CD4-positive, alpha-beta T cell treated with Interleukin-4 for 1 hour (primary cell): Measurements from ENCODE around the gene TFG.

Source experiments
- DNase-seq, 2 donors: peaks; one replicate each; pipeline ENCODE4 v3.0.0-alpha.2; 2020 to 2022

TFG gene

DNA sequence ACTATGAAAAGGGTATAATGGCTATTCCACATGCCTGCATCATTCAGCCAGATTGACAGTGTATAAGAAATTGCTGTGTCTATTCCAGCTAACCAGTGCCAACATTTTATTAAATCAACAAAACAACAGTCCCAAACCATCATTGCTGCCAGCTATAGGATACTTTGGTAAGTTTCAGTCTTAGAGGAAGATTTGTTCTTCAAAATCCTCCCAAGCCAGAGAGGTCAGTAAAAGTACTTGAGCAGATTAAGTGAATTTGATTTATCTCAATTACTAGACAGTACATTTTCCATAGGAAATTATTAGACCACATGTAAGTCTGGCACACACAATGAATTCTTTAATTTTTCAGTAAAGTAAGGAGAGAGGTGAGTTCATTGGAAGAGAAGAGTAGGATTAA is 50.7 kb downstream of the TFG start:
- no peak for DNase-seq

DNA sequence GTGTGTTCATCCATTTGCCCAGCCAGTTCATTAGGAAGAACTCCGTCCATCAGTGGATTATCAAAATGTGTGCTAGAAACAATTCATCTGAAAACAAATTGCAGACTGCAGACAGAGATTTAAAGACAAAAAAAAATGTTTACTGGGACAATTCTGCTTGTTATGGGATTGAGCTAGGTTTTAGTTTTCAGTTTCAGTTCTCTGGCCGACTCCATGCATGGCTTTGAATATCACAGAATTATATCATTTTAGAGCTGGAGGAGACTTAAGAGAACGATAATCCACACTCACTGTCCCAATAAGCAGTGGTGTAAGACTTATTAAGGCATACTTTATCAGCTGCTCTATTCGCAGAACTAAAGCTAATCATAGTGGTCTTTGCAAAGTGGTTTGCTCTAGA is 51.1 kb downstream of the TFG start:
- DNase-seq, result no peak

DNA sequence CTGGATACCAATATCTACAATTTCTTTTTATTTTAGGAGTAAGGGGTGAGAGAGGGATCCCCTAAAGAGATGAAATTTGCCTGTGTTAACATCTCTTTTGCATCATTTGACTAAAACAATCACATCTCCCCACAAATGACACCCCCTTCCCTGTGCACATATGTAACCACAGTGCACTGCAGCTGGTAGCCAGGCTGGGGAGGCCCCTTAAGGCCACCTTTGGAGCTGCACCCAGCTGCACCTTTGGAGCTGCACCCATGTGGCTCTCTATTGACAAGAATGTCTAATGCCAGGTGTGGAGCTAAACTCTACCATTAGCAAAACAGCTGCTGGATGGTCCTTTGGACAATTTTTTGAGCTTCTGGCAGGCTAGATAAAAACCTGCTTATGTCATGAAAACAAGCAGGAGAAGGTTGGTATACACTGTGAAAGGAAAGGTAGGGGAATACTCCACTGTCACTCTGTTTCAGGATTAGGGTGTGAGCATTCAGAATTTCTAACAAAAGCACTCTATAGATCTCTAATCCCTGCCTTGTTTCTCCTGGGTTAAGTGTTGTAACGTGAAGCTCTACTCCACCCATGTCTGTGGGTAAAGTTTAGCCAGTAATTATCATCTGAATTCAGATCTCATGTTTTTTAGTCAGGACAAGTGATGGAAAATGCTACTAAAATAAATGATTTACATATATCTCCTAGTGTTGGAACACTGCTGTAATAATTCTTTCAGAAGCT is 52.1 kb downstream of the TFG start:
- DNase-seq, result no peak

DNA sequence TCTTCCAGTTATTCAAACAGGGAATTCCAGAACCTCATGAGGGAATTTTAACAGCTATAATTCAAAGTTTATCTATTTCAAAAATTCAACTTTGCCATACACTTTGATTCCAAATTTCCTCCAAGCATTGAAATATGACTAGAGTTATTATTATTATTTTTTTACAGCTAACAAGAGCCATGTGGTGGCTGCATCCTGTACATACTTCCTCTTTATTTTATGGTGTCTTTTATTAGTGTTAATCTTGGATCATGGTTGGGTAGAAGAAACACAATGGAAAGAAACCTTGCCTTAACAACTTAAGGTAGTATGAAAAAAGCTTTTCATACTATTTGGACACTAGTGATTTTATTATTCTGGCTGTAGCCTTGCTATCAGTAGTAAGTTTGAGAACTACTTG is 52.7 kb downstream of the TFG start:
- no peak for DNase-seq

DNA sequence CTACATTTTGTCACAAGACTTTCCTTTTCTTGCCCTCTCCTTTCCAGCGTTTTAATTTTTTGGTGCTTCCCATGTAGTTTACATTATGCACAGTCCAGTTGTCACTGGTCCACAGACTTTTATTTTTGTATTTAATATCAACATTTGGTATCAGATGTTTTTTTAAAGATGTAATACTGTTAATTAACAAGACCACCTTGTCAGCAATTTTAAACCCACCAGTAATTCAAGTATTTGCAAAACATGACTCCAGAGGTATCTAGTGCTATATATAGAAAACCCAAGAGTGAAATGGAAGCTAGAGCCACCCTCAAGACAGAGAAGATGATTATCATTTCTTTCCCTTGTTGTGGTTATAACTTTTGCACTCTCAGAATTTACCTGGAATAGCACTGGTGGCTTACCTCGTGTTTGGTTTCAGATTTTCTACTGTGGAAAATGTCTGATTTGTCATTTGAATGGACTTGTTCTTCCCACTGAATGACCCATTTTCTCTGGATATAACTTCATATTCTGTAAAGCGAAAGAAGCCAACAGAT is 56.2 kb downstream of the TFG start:
- no peak for DNase-seq

DNA sequence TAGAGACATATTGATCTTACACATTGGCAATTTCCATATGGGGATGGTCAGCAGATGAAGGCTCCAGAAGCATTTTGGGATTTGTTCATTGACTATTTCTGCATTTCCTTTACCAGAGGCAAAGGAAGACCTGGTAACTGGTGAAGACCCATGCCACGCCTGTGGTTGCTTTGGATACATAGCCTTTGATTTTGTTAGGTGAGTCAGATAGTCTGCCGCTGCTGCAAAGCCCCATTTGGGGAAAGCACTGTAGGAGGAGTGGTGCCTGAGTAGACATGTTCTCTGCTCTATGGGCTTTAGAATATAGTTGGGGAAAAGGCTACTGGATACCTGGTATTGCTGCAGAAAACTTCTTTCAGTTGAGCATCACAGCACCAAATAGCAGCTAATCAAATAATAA is 56.8 kb downstream of the TFG start:
- DNase-seq, result no peak

DNA sequence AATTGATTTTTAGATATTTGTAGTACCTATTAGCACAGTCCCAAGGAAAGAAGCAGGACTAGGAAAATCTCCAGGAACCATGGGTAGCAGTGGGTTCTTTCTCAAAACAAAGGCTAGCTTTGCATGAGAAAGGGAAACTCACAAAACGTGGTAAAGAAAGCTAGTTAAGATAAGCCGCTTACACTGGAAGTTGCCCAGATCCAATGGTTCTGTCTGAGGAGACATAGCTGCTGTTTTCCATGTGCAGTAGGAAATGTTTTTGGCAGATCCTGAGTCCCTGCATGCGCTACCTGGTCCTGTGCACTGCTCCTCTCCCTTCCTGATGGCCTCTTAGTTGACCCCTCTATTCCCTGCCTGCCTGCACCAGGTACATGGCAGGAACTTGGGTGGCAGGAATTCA is 60.4 kb downstream of the TFG start:
- DNase-seq, result no peak

DNA sequence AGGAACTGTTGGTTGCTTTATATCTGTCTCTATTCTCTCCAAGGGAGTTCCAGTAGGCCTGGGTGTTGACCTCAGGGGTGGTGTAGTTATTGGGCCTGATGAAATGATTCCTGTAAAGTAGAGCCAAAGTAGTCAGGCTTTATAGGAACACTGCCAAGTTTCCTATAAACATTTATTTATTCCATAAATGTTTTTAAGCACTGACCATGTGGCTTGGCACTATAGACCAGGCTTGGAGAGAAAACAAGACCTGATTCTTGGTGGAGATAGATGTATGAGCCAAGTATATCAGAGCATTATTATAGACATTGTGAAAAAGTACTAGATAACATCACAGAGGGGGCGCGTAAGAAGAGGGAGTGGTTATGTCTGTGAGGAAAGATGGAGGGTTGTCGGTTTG is 65.9 kb downstream of the TFG start:
- DNase-seq, result no peak

DNA sequence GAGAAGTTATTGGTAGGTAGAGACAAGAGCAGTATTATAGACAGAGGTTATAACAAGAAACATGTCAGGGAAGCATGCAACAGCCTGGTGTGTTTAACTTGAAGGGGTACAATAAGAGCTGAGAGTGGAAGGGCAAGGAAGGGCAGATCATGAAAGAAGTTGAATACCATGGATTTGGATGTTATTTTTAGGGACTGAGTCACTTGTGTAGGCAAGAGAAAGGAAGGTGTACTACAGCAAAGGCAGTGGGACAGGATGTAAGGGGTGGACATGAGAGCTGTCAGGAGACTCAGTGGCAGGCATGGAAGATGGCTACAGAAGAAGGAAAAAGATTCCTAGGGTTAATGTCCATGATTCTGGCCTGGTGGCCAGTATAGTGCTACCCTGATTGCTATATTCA is 66.4 kb downstream of the TFG start:
- DNase-seq, result no peak

DNA sequence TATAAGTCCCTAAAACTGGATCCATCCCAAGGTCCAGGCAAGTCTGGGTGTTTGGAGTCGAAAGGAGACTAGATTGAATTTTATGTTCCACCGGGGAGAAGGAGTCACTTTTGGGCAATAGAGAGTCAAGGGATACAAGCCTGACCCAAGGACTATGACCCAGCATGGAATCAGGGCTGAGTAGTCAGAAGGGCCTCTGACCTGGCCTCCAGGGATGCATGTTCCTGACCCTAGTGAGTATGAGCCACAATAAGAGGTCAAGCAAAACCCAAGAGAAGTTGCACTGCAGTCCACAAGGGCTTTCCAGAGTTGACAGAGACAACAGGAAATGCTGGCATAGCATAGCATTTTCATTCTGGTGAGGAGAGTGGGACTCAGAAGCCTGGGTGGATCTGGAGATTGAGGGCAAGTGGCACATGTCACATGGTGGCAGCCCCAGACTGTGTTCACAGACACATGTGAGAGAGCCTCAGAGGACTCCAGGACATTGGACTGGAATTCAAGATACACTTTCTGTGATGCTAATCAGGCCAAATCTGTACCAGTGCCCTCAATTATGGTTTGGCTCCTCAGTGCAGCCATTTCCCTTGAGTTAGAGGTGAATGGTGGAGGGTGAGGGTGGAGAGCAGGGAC is 66.9 kb downstream of the TFG start:
- no peak for DNase-seq

DNA sequence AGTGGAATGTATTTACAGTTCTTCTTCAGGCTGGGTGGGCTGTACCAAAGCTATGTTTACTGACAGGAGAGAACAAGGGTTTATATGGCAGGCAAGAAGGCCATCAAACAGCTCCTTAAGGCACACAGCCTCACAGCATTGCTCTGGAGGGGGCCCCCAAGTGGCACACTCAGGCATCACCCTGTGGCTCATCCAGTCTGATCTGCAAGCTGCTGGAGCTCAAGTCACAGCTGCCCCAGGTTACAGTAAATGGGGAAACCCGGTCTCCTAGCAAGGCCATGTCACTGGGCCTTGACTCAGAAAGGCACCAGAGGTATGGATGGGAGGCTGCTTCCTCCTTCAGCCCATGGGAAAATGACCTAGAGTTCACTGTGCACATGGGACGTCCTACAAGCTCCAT is 67.5 kb downstream of the TFG start:
- DNase-seq, result no peak

DNA sequence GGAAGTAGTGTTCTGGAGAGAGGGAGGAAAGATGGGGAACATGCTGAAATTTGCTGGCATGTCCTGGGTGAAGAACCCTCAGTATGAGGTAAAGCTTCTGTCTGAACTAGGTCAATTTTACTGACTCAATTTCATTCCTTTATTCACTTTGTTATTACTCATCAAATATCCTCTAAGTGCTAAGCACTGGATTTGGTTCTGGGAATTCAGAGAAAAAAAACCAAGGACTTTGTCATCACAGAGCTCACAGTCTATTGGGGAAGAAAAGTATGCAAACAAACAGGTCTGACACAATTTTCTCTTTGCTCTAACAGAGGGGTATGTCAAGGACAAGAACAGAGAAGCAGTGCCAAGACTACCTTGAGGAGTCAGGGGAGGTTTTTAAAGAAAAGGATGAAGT is 68.0 kb downstream of the TFG start:
- DNase-seq, result no peak

DNA sequence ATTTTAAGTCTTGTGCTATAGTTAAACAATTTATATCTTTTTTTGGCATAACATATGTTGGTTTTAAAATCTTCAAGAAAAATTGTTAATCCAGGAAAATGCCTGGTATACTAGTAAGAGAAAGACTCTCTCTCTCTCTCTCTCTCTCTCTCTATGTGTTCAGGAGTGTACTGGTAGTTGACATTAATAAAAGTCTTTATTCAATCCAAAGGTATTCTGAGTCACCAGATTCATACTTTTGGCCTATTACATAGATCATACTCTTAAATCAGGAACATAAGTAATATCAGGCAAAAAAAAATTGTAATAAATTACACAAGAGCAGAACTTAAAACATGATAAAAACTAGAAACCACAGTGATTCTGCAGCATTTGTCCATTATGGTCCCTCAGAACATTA is 70.2 kb downstream of the TFG start:
- DNase-seq, result no peak

DNA sequence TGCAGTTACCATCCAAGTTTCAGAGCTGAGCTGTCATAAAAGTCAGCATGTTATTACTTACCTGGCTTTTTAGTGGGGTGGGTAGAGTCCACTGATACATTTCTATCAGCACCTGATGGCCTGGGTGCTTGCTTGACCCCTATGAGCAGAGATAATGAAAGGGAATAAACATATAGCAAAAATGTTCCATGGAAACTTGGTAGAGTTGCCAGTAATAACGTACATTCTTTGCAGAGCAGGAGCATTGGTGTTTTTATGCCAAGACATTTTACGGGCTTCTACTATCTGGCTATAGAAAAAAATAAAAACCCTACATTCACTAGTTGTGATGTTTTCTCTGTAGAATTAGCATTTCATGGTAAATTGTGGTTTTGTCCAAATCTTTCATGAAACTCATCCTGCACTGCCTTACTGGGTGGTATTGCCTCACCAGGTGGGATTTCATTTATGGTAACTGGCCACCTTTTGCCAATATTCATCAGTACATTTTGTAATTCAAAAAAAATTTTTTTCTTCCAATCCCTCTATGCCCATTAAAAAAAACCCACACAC is 70.9 kb downstream of the TFG start:
- DNase-seq, result no peak

DNA sequence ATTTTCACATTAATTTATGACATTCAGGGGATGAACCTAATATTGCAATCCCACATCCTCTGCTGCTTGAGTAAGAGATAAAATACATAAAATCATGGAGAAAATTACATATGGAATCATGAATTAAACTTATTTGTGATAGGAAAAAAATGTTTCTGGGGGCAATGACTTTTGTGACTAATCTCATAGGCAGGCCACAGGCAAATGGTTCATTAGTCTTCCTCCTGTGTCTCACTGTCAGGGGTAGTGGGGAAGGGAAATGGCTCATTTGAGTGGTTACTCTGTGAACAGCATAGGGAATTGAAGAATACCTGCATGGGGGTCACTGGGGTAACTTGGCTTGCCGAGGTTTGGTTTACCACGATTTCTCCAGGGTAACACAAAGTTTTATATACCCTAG is 72.0 kb downstream of the TFG start:
- no peak for DNase-seq

DNA sequence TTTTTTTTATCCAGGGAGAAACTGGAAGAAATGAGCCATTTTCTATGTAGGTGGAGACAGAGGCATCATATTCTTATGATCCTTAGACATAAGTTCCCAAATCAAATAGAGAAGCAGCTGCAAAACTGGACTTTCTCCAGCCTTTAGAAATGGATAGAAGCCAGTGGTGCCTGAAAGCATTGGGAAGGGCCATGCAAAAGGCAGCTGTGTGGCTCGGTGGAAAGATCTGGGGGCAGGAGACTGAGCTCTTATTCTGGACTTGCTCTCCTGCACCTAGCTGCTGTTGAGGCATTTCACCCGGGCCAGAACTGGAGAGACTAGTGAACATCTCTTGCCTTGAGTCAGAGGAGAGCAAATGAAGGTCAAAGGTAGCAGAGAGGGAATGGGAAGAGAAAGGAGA is 73.1 kb downstream of the TFG start:
- DNase-seq, result no peak

DNA sequence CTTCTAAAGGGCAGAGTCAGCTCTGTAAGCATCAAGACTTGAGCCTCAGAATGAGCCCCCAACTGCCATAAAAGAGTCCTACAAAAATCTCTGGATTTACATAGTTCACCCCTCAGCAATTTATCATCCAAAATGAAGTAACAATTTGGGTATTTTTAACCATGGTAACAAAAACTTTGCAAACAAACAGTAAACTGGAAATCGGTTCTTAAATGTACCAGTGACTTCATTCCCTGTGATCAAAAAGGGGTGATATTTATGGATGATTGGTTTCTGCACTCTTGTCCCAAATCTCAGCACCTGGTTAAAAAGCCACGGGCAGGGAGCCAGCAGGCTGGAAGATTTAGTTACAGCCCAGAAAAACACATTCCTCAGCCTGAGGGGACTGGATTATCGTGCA is 73.6 kb downstream of the TFG start:
- DNase-seq, result no peak

DNA sequence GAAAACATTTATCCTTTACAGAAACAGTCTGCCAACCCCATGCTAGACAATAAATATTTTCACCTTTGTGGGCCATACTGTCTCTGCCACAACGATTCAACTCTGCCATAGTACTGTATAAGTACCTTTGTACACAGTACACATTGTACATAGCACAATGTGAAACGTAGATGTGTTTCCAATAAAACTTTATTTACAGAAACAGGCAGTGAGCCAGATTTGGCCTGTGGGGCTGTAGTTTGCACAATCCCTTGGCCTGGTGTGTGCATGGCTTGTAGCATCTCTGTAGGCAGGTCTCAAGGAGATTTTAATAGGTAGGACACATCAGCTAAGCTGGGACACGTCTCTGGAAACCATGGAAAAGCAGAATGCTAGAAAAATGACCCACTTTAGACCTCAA is 74.3 kb downstream of the TFG start:
- DNase-seq, result no peak

DNA sequence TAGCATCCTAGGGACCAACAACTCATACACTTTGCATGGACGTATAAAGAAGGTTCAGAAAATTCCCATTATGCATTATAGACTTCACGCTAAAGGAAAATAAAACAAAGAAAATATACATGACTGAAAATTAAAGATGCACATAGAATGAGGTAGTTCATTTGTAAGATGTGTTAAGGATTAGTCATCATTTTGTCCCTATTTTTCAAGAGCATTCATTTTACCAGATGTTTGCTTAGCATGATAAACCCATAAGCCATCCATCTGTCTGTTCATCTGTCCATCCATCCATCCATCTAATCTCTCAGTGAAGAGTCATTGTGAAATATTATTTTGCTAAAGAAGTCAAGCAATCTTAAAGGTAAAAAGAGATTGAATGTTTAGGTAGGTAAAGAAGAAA is 80.3 kb downstream of the TFG start:
- DNase-seq, result no peak

DNA sequence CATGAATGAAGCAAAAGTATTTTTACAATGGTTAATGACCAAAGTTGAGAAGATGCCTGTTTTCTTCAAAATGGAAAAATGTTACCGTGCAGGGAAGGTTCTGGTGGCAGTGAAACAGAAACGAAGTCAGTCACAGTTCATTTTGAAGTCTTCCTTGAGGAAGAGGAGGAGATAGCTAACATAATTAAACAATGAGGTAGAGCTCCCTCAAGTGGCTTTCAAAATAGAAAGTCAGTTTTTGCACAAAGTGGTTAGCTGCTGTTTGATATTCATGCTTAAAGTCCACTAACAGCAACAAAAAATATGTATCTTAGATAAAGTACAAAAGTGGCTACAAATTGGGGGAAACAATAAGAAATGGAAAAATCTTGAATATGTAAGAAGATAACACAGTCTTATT is 87.3 kb downstream of the TFG start:
- peak in 1 of 2 donors; percentile 13 for DNase-seq

DNA sequence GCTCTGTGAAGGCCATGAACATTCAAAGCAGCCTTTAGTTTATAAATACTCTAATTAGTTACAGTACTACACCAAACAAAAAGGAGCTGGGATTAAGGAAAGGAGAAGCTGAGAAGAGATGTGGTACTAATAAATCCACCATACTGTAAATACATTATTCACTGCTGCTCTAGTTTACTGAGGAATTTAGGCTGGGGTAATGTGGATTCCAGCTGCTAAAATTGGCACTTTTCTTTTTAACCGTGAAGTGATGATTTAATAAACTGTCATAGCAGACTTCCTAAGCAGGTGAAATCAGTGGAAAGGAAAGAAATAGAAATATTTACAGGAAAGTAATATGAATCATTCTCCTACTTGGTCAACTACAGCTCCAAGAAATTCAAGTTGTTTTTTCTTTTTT is 88.7 kb downstream of the TFG start:
- no peak for DNase-seq
